Neural progenitor cell (in vitro differentiated cells): Measurements from ENCODE around the gene IFI30. TPM values are rescaled to one million over a fixed set of nuclear protein-coding genes. Genes with fewer than 3 reads are reported as not detected.

Source experiments
- DNase-seq: peaks from one replicate; pipeline ENCODE4 v3.0.0-alpha.2; 2016; ENCODE audit warnings: low spot score
- H2AFZ ChIP-seq: fragments of 200-600 bp; sonication (generic); replicated peaks from 2 replicates; pipeline ENCODE4 v1.6.1; 2016; ENCODE audit warnings: antibody characterized with exemption
- H3F3A ChIP-seq: fragments of 200-600 bp; sonication (generic); 2 replicates; pipeline ENCODE4 v1.6.1; 2016; ENCODE audit warnings: antibody characterized with exemption, low read depth
- H3K27ac ChIP-seq: fragments of 200-600 bp; sonication (generic); 2 replicates; pipeline ENCODE4 v1.5.1; 2016; ENCODE audit warnings: mild to moderate bottlenecking
- H3K27me3 ChIP-seq: fragments of 200-600 bp; sonication (generic); 2 replicates; pipeline ENCODE4 v1.6.1; 2016; ENCODE audit warnings: mild to moderate bottlenecking, moderate library complexity
- H3K36me3 ChIP-seq: fragments of 200-600 bp; sonication (generic); 2 replicates; pipeline ENCODE4 v1.5.1; 2016
- H3K4me1 ChIP-seq: fragments of 200-600 bp; sonication (generic); 2 replicates; pipeline ENCODE4 v1.6.1; 2016; ENCODE audit warnings: mixed run types
- H3K4me2 ChIP-seq: fragments of 200-600 bp; sonication (generic); 2 replicates; pipeline ENCODE4 v1.6.1; 2016
- H3K4me3 ChIP-seq: fragments of 200-600 bp; sonication (generic); 2 replicates; pipeline ENCODE4 v1.5.1; 2016
- H3K79me2 ChIP-seq: fragments of 200-600 bp; sonication (generic); 2 replicates; pipeline ENCODE4 v1.6.1; 2016; ENCODE audit warnings: low read depth
- H3K9ac ChIP-seq: fragments of 200-600 bp; sonication (generic); 2 replicates; pipeline ENCODE4 v1.6.1; 2016
- H3K9me3 ChIP-seq: fragments of 200-600 bp; sonication (generic); 2 replicates; pipeline ENCODE4 v1.5.1; 2016; ENCODE audit warnings: low read depth
- H4K20me1 ChIP-seq: fragments of 200-600 bp; sonication (generic); 2 replicates; pipeline ENCODE4 v1.6.1; 2016; ENCODE audit warnings: low read depth
- H3K27ac Mint-ChIP-seq: 3 replicates; pipeline ENCODE4 v1.8.0; 2021; ENCODE audit warnings: mixed read lengths
- H3K27me3 Mint-ChIP-seq: 2 replicates; pipeline ENCODE4 v1.8.0; 2022; ENCODE audit warnings: low read depth, mild to moderate bottlenecking, inconsistent platforms, moderate library complexity, mixed read lengths; ENCODE audit not compliant: insufficient read depth
- H3K36me3 Mint-ChIP-seq: 3 replicates; pipeline ENCODE4 v1.8.0; 2021; ENCODE audit warnings: mixed read lengths
- H3K4me1 Mint-ChIP-seq: 3 replicates; pipeline ENCODE4 v1.8.0; 2021; ENCODE audit warnings: mixed read lengths
- H3K4me3 Mint-ChIP-seq: 3 replicates; pipeline ENCODE4 v1.8.0; 2021; ENCODE audit warnings: mild to moderate bottlenecking, moderate library complexity, mixed read lengths
- H3K9me3 Mint-ChIP-seq: 3 replicates; pipeline ENCODE4 v1.8.0; 2020; ENCODE audit warnings: mixed read lengths
- EZH2 ChIP-seq: fragments of 200-600 bp; sonication (generic); IDR thresholded peaks from 2 replicates; pipeline ENCODE4 v1.6.1; 2017; ENCODE audit warnings: antibody characterized with exemption, mild to moderate bottlenecking, moderate library complexity
- EZH2phosphoT487 ChIP-seq: fragments of 200-600 bp; sonication (generic); IDR thresholded peaks from 2 replicates; pipeline ENCODE4 v1.6.1; 2017; ENCODE audit warnings: antibody characterized with exemption
- total RNA-seq: library from RNA; depleted of rRNA; stranded (reverse); fragments of >200 nt; gene quantifications from 2 replicates; pipeline ENCODE4 v1.2.3, GENCODE V29; 2015; ENCODE audit warnings: low replicate concordance
- TF ChIP-seq, protein P1 (sequence below): fragments of 200-600 bp; sonication (generic); IDR thresholded peaks from 2 replicates; pipeline ENCODE4 v1.5.1; 2017; ENCODE audit warnings: antibody characterized with exemption, mild to moderate bottlenecking

The IFI30 gene
- total RNA-seq, result 0.62 TPM in 1 of 2 replicates, not detected in the other

DNA sequence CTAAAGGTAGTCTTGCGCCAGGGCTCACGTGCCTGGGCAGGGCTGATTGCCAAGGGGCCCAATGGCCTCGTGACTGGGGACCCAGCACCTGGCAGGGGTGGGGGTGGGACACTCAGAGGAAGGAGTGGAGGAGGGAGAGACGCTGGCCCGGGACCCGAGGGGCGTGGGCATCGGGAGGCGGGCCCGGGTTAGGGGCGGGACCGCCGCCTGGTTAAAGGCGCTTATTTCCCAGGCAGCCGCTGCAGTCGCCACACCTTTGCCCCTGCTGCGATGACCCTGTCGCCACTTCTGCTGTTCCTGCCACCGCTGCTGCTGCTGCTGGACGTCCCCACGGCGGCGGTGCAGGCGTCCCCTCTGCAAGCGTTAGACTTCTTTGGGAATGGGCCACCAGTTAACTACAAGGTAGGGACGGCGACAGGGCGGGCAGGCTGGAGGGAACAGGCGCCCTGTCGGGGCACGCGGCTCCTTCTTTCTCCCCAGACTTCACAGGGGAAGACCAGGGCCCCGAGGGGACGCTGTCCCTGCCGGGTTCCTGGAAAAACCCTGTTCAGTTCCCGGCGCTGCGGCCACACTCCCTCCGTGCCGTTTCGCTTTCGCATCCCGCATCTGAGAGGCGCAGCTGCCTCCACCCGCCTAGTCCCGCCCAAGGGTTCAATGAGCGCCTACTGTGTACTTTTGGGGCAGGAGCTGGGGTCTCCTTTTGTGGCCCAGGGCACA lies at the start of gene IFI30:
Gene IFI30 (plus strand): TSS at position 242 of the 717 bp plus-strand sequence. CDS start 29 bp downstream, at position 271.
- H3K79me2 ChIP-seq, result no peaks in the 10 kb centered on the region
- no peaks in the 10 kb centered on the region for H4K20me1 ChIP-seq
- H3K4me3 ChIP-seq, result peak within 1 kb of the TSS; percentile 48
- H3K27me3 ChIP-seq, result peaks cover 30% of the 10 kb centered on the region
- Mint-ChIP-seq H3K36me3 (no peaks in the 10 kb centered on the region), H3K4me1 (peaks cover 5% of the 10 kb centered on the region), H3K27me3 (peaks cover 27% of the 10 kb centered on the region), H3K27ac (no peak within 1 kb of the TSS), H3K9me3 (peaks cover 2% of the 10 kb centered on the region), H3K4me3 (peak within 1 kb of the TSS; percentile 77)
- peaks cover 17% of the 10 kb centered on the region for H3F3A ChIP-seq
- no peak within 1 kb of the TSS for H3K27ac ChIP-seq
- no peaks in the 10 kb centered on the region for H3K9me3 ChIP-seq
- H2AFZ ChIP-seq, result peak within 1 kb of the TSS; percentile 77
- H3K4me2 ChIP-seq, result peak within 1 kb of the TSS; percentile 95
- TF ChIP-seq, protein P1, sequence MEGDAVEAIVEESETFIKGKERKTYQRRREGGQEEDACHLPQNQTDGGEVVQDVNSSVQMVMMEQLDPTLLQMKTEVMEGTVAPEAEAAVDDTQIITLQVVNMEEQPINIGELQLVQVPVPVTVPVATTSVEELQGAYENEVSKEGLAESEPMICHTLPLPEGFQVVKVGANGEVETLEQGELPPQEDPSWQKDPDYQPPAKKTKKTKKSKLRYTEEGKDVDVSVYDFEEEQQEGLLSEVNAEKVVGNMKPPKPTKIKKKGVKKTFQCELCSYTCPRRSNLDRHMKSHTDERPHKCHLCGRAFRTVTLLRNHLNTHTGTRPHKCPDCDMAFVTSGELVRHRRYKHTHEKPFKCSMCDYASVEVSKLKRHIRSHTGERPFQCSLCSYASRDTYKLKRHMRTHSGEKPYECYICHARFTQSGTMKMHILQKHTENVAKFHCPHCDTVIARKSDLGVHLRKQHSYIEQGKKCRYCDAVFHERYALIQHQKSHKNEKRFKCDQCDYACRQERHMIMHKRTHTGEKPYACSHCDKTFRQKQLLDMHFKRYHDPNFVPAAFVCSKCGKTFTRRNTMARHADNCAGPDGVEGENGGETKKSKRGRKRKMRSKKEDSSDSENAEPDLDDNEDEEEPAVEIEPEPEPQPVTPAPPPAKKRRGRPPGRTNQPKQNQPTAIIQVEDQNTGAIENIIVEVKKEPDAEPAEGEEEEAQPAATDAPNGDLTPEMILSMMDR, result no peak
- TF ChIP-seq EZH2phosphoT487, result peak; percentile 28
- peak; percentile 66 for TF ChIP-seq EZH2
- no peak within 1 kb of the TSS for H3K9ac ChIP-seq
- H3K36me3 ChIP-seq, result no peaks in the 10 kb centered on the region
- H3K4me1 ChIP-seq, result no peaks in the 10 kb centered on the region
- DNase-seq, result peak; percentile 76

DNA sequence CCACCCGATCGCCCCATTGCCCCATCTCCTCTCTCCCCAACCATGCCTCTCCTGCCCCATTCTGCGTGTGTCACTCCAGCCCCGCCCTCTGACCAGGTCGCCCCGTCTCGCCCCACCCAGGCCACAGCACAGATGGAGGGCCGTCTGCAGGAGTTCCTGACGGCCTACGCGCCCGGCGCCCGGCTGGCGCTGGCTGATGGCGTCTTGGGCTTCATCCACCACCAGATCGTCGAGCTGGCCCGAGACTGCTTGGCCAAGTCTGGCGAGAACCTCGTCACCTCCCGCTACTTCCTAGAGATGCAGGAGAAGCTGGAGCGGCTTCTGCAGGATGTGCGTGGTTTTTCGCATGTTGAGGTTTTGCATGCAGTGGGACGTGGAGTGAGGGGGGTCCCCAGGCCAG lies 49.8 kb upstream of the IFI30 start:
- H3K36me3 Mint-ChIP-seq, result peaks cover 9% of the 10 kb centered on the region
- Histone ChIP-seq H3K27me3 (no peaks in the 10 kb centered on the region), H3K9me3 (no peaks in the 10 kb centered on the region), H3K79me2 (peaks cover 3% of the 10 kb centered on the region), H3K4me1 (no peaks in the 10 kb centered on the region), H3K4me2 (no peak overlapping the region), H3K9ac (no peak overlapping the region), H4K20me1 (peaks cover 16% of the 10 kb centered on the region), H3K27ac (no peak overlapping the region), H3F3A (peaks cover 4% of the 10 kb centered on the region), H3K4me3 (no peak overlapping the region), H3K36me3 (no peaks in the 10 kb centered on the region), H2AFZ (no peak overlapping the region)
- no peak overlapping the region for H3K4me3 Mint-ChIP-seq
- no peaks in the 10 kb centered on the region for H3K9me3 Mint-ChIP-seq
- no peak overlapping the region for H3K27ac Mint-ChIP-seq
- TF ChIP-seq EZH2 (no peak), EZH2phosphoT487 (no peak)
- TF ChIP-seq, protein P1, result no peak
- peaks cover 13% of the 10 kb centered on the region for H3K4me1 Mint-ChIP-seq
- peaks cover 5% of the 10 kb centered on the region for H3K27me3 Mint-ChIP-seq
- DNase-seq, result no peak

DNA sequence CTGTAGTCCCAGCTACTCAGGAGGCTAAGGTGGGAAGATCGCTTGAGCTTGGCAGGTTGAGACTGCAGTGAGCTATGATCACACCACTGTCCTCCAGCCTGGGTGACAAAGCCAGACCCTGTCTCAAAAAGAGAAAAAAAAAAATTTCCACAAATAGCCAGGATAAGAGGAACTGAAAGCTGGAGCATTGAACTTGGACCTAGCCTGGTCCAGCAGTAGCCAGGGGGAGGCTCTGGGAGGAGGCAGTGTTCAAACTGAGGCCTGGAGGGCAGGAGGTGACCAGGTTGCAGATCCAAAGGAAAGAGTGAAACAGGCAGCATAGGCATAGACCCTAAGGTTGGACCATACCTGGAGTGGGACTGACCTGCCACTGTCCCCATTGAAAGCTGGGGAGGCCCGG lies 47.5 kb upstream of the IFI30 start:
- DNase-seq, result no peak
- H3K4me1 Mint-ChIP-seq, result no peaks in the 10 kb centered on the region
- H3K36me3 ChIP-seq, result no peaks in the 10 kb centered on the region
- H3K4me1 ChIP-seq, result no peaks in the 10 kb centered on the region
- H3K9me3 ChIP-seq, result no peaks in the 10 kb centered on the region
- no peak overlapping the region for H3K4me2 ChIP-seq
- H3K27me3 Mint-ChIP-seq, result peaks cover 4% of the 10 kb centered on the region
- no peak for TF ChIP-seq EZH2
- TF ChIP-seq, protein P1, result no peak
- TF ChIP-seq EZH2phosphoT487, result no peak
- H3K79me2 ChIP-seq, result no peaks in the 10 kb centered on the region
- H3K9me3 Mint-ChIP-seq, result no peaks in the 10 kb centered on the region
- no peaks in the 10 kb centered on the region for H3F3A ChIP-seq
- H3K27ac ChIP-seq, result no peak overlapping the region
- no peak overlapping the region for H3K27ac Mint-ChIP-seq
- peaks cover 9% of the 10 kb centered on the region for H3K36me3 Mint-ChIP-seq
- H2AFZ ChIP-seq, result no peak overlapping the region
- no peaks in the 10 kb centered on the region for H4K20me1 ChIP-seq
- no peak overlapping the region for H3K4me3 ChIP-seq
- no peaks in the 10 kb centered on the region for H3K27me3 ChIP-seq
- H3K4me3 Mint-ChIP-seq, result no peak overlapping the region
- no peak overlapping the region for H3K9ac ChIP-seq
